Tongue (tissue), 2 donors: ENCODE data around the gene PRELID2. TPM values are rescaled to one million over a fixed set of nuclear protein-coding genes. Genes with fewer than 3 reads are reported as not detected.
"Not testable (repeated sequence)": the region's sequence is repeated elsewhere in the genome, so short reads cannot be mapped to it uniquely, and the experiment has no call there.

Experiments used
- DNase-seq: peaks from one replicate; pipeline ENCODE4 v3.0.0-alpha.2; 2015
- total RNA-seq: library from RNA; depleted of rRNA; stranded (reverse); fragments of >200 nt; gene quantifications from one replicate; pipeline ENCODE4 v1.2.3, GENCODE V29; 2014

The PRELID2 gene
- total RNA-seq, 1 donor from 2014 or later, result 38.0 TPM

DNA sequence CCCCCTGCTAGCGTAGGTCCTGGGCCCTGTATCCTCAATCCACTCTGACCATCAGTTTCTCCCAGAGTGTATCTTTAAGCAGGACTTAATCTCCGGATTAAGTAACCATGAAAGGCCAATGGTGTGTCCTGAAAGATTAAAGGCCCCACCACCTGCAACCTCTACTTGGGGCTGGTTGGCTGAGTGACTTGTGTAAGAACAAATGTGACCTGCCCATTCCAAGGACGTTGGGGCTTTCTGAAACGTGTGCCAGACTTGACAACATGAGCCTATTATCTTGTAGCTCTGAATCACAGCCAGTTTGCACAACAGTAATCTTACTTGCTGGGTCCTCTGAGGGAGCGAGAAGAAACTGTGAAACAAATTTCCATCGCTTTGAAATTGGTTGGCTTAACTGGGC is 3.1 kb upstream of the PRELID2 start:
- no peak for DNase-seq

DNA sequence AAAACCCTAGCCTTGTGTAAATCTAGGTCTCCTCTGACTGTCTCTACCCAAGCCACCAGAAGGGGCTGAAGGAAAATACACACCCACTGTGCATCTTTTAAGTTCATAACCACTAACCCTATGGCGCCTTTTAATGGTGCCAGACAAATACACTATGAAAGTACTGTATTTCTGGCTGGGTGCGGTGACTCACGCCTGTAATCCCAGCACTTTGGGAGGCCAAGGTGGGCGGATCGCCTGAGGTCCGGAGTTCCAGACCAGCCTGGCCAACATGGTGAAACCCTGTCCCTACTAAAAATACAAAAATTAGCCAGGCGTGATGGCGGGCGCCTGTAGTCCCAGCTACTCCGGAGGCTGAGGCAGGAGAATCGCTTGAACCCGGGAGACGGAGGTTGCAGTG is 1.1 kb upstream of the PRELID2 start:
- not testable (repeated sequence) for DNase-seq

DNA sequence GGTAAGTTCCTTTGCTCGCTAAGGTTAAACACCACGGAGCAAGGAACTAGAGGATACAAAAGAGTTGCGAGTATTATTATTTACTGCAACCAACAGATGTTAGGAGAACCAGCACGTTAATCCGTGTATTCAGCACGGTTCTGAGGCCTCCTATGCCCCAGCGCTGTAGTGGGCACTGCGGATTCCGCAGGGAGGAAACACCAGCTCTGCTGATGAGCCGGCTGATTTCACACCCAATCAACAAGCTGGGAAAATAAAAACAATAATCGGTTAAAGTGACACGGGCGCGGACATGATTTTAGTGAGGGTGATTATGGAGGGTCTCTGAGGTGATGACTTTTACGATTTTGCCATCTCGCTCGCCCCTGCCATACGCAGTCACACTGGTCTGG is 702 bp upstream of the PRELID2 start:
- no peak for DNase-seq

DNA sequence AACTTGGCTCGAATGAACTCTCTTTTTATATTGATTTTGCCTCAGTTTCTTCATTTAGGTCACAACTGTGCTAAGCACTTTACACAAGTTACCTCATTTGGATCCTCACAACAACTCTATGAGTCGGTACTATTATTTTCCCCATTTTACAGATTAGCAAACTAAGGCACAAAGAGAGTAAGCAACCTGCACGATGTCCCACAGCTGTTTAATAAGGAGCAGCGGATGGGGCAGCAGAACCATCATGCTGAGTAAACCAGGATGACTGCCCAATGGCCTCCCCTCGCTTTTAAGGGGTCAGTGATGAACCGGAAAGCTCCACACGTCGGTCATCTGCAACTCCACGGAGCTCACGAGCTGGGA is 607 bp downstream of the PRELID2 start:
- no peak for DNase-seq

DNA sequence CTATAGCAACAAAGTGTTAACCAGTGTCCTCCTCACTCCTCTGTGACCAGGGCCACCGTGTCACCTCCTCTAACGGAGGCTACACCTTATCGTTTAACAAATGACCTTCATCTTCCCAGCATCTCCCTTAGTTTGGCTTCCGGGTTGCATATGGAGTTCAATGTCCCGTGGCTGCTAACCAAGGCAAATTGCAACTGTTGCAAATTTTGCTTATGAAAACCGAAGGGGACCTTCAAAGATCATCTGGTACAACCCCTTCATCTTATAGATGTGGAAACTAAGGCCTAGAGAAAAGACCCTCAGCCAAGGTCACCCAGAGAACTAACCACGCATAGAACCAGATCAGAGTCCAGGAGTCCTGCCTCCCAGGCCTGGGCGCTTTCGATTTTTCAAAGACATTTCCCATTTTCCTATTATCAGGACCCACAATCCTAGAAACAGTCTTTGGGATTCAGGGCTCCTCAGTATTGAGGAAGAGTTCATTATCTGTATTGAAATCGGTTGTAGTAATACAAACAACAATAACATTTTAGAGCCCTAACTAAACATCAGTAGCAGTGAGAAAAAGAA is 1.4 kb downstream of the PRELID2 start:
- no peak for DNase-seq

DNA sequence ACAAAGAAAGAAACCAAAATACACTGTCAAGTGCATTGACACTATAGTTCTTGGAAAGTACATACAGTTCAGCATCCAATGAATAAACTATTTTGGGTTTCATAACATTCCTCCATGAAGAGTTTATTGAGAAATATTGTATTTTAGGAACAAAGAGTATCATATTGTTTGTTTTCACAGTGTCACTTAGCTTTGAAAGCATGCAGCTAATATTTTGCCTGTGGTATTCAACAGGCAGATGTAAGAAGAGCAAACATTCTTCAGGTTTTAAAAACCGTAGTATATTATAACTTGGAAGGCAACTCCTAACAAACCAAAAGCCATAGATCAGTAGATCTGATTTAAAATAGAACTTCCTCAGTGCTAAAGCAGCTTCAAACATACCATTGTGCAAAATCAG is 4.5 kb downstream of the PRELID2 start:
- DNase-seq, result no peak

DNA sequence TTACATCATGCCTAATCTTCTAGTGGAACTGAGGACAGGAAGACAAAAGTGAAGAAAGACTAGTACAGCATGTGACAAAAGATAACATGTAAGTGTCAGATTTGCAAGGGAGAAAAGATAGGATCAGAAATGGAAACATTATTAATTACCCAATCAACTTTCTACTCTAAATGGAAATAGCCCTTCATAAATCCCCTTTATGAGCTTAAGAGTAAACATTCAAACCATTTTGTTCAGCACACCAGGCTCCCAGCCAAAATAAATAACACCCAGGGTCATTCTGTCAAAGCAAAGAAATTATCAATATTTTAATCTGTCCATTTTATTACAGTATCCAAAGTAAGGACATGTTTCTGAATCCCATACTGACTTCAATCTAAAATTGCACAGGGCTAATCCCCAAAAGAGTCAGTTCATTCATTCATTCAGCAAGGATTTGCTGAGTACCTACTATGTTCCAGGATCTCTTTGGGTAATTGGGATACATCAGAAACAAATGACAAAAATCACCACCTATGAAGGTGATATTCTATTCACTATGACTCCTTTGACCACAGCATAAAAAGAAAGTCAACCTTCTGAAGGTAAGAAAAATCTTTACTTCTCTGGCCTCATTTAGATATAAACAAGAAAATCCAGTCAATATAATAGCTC is 5.3 kb downstream of the PRELID2 start:
- DNase-seq, result no peak

DNA sequence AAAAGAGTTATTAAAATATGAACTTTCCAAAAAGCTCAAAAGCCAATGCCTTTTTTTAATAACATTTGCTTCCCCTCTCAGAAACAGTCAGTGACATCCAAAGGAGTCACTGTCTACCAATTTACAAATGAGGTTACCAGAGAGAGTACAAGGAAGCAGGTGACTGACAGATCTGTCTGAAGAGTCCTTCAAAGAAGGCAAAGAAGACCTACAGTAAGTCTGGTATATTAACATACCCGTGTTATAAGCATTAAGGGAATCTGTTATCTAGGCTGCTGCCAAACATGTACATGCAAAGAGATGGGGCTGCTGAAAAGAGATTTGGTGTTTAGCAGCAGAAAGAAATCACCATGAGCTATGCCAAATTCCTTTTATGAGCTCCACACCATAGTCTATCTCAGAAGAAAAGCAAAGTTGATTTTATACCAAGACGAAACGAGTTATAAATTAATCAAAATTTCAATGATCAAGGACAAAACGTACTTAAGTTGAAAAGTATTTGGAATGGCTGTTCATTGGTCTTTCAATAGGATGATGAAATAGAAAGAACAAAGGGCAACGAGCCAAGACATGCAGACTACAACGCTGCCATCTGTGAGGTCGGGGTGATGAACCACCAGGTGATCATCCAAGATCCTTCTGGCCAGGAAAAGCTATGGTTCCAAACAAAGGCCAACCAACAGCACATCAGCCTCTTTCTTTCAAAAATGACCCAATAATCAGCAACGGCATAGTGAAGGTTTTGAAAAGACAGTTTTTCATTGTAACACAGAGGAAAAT is 8.1 kb downstream of the PRELID2 start:
- no peak for DNase-seq

DNA sequence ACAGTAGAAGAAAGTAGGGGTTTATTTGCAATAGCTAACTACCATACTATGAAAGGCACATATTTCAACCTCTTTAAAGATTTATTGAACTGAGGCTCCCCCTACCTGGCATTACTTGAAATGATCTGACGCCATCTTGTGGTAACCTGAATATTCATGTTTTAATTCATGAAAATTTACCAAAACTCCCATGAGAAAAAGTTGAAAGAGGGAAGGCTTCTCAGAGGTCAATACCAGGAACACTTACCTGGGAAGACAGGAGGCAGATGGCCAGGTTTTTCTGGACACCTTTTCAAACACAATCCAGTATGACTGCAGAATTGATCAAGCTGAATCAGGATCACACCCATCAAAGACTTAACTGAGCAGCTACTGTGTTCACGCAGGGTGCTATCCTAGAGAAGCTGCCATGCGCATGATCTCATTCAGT is 9.4 kb downstream of the PRELID2 start:
- DNase-seq, result peak; percentile 75

DNA sequence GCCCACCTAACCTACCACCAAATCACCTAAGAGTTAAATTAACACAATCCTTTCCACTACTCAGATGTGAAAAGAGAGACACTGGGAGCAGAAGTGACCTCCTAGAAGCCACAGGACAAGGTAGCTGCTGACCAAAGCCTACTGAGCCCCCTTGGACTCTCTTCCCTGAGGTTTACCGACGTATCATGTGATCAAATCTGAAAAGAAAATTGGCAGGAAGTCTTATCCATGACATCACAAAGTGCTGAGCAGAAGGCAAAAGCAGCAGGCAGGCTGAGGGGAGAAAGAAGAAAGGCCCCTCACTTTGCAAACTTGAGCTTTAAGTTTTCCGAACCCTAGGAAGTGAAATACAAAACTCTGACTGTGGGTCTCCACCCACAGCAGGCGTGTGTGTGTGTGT is 11.1 kb downstream of the PRELID2 start:
- DNase-seq, result peak; percentile 22

DNA sequence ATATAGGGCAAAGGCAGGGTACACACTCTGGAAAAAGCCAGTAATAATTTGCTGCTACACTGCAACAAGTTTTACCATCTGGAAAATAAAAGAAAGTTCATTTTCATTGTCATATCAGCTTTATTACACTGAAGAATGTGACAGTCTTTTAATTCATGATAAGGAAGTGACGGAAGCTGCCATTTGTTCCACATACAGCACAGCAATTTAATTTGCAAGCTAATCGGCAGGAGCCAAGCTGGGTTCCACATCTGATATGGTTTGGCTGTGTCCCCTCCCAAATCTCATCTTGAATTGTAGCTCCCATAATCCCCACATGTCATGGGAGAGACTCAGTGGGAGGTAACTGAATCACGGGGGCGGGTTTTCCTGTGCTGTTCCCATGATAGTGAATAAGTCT is 16.5 kb downstream of the PRELID2 start:
- DNase-seq, result no peak

DNA sequence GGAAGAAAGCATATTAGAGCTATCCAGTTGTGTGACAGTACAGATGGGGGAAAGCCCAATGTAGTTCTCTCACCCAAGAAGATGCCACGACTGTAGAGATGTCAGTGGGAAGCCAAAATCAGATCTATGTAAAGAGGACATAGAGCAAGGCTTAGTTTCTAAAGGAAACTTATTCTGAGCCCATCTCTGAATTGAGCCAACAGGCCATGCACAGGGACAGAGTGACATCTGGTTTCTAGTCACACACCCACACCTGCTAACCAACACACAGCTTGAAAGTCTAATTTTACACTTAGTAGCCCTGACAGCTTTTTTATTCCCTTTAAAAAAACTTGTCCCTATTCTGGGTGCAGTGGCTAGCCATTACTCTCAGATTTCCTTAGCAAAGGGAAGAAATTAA is 22.3 kb downstream of the PRELID2 start:
- DNase-seq, result no peak

DNA sequence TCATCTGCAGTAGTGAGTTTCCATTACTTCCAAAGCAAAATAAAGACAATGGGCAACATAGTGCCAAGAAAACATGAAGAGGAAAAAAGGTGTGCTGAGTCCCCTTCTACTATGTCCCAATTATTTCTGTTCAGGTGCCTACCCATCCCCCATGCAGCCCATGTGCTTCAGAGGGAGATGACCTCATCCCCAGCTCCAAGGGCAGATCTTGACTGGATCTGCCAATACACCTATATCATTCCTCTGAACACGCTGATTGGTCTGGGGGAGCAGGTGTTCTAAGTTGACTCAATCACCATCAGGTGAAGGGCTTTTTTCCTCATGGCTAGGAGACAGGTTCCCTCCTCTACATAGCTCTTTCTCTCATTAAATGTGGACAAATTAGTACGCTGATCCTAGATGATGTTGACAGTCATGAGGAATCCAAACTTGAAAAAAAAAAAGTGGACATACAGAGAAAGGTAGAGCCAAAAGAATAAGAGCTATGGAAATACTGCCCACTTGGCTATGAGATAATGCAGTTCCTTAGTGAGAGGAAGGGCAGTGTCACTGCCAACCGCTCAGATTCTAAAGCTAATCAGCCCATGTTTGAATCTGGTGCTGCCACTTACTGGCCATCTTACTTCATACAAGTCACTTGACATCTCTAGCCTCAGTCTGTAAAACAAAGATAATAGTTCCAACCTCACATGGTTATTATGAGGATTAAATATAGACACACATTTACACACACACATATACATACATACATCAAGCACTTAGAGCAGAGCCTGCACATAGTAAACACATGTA is 23.1 kb downstream of the PRELID2 start:
- DNase-seq, result peak; percentile 35

DNA sequence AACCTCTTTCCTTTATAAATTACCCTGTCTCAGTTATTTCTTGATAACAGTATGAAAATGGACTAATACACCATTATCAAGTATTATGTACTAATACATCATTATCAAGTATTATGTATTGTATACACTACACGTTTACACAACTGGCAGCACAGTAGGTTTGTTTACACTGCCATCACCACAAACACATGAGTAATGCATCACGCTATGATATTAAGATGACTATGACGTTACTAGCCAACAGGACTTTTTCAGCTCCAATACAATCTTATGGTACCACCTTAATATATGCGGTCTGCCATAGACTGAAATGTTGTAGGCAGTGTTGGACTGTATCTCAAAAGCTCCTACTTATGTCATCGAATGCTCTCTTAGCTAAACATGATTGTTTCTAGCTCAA is 28.2 kb downstream of the PRELID2 start:
- DNase-seq, result no peak

DNA sequence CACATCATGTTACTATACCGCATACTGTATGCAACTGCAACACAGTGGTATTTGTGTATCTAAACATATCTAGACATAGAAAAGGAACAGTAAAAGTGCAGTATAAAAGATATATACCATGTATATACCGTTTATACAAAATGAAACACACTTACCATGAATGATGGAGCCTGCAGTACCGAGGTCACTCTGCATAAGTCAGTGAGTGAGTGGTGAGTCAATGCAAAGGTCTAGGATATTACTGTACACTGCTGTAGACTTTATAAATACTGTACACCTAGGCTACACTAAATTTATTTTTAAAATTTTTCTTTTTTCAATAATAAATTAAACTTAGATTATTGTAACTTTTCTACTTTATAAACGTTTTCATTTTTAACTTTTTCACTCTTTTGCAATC is 29.3 kb downstream of the PRELID2 start:
- DNase-seq, result no peak

DNA sequence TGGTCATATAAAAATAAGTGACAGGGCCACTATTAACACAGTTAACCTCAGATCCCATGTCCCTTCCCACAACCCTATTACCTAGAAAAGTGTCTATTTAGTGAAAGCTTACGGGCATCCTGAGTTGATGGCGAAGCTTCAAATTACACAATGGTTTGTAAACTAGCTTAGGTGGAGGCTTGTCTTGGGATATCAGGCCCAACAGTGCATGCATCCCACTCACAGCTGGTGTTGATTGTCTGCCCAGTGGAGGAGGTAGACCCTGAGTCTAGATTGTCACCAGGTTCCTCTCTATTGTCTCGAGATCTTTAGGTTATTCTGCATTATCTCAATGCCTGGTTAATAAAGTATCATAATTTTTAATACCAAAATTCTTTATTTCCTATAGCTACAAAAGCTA is 30.4 kb downstream of the PRELID2 start:
- DNase-seq, result no peak

DNA sequence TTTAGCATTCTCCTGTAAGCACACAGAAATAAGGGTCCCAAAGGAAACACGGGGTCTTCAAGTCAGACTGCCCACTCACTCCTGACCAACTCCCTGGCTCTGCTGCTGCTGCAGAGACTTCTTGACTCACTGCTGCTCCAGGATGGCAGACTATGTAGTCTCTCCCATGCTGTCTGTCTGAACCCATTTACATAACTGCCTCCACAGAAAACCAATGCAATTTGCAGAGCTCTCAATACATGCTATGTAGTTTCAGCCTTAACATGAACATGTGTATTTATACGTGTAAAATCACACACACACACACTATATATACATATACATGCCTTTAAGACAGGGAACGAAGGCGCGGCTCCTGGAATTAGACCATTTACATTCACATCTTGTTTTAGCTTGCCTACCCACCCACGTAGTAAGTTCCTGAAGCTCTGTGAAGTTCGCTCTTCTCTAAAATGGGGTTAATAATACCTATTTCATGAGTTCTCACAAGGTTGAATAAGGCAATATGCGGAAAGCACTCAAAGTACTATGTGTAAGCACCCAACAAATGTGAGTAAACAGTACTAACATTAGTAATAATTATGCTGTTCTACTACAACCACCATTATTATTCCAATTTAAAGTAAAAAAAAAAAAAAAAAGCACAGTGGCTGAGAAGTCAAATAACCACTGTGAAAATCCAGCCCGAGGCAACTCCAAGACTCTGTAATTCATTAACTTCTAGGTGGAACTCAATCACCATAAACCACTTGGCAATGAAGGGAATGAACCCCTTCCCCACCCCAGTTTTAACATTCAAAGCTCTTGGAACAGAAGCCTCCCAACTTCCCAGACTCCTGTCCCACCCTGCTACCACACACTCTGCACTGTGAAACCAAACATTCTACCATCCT is 31.8 kb downstream of the PRELID2 start:
- no peak for DNase-seq

DNA sequence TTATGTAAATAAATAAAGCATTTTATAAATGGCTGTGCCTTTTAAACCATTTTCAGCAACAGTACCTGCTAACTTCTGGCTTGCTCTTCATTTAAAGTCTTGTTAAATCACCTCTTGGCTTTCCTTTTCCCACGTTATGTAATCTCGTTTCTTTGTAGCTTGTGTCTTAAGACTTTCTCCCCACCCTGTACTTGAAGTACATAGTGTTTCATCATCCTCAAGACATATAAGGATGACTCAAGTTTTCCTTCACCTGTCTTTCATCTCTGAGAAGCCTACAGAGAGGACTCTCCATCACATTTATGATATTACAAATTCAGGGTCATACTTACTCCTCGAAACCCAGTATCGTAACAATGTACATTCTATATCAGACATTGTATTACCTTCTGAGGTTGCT is 33.9 kb downstream of the PRELID2 start:
- DNase-seq, result no peak

DNA sequence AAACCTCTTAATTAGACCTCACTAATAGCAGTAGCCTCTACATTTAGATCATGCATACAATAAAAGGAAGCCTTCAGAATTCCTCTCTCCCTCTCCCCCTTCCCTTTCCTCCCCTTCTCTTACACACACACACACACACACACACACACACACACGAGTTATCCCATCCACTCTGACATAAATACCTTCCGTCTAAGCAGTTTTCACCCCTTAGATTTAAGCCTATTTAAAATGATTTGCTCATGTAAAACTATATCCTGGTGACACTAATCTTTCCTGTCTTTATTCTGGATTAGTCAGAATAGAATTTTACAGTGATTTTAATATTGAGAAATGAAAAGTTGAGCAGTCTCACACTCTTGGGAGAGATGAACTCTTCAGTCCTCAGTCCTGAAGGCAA is 35.0 kb downstream of the PRELID2 start:
- no peak for DNase-seq

DNA sequence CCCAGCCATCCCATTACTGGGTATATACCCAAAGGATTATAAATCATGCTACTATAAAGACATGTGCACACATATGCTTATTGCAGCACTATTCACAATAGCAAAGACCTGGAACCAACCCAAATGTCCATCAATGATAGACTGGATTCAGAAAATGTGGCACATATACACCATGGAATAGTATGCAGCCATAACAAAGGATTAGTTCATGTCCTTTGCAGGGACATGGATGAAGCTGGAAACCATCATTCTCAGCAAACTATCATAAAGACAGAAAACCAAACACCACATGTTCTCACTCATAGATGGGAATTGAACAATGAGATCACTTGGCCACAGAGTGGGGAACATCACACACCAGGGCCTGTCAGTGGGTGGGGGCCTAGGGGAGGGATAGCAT is 36.6 kb downstream of the PRELID2 start:
- DNase-seq, result not testable (repeated sequence)

DNA sequence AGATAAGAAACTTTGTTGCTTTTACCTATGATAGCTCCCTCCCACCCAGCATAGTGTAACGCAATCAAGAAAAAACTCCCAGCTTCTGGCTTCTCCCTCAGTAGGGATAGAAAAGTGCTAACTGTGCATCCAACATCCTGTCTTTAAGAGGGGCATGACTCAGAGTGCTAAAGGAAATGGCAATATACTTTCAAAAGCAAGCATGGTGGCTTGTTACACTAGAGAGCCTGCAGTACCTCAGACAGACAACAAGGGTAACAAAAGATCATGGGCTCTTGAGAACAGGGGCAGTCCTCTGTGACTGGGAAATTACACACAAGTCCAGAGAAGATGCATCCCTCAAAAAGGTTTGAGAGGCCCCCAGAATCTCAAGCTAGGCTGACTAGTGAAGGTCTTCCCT is 37.8 kb downstream of the PRELID2 start:
- no peak for DNase-seq

DNA sequence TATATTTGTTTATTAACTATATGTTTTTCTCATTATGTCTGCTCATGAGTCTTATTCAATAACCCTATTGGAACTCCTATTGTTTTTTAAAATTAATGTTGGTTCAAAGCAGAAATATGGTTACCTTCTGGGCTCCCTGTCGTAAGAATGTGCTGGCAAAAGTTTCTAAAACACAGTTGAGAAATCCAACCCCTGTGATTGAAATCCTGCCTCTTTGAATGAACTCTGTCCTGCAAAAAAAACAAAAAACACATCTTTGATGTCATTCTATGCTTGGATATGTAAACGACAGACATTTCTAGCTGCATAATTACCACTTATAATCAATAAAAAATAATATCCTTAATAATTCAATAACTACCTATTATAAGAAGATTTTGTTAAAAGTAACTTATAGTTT is 38.8 kb downstream of the PRELID2 start:
- no peak for DNase-seq
